Spleen (tissue), 11 donors: ENCODE results near the gene HMCN2. TPM values are rescaled to one million over a fixed set of nuclear protein-coding genes. Genes with fewer than 3 reads are reported as not detected.
"Not testable (repeated sequence)": the region's sequence is repeated elsewhere in the genome, so short reads cannot be mapped to it uniquely, and the experiment has no call there.

Experiments
- DNase-seq: peaks from one replicate; pipeline ENCODE4 v3.0.0-alpha.2; 2020
- H3K27ac ChIP-seq, 8 donors: fragments of 200-600 bp; sonication (generic) in 7 of 8; 1 replicate in 4 of 8; 2 replicates in 4 of 8; pipeline versions ENCODE4 v1.5.0 to v1.8.0; 2016 to 2021; ENCODE audit warnings: inconsistent platforms in 4 of 8, mild to moderate bottlenecking in 4 of 8, moderate library complexity in 1 of 8
- H3K27me3 ChIP-seq, 7 donors: fragments of 200-600 bp; sonication (generic) in 6 of 7; replicated peaks in 1 of 7; 1 replicate in 4 of 7; 2 replicates in 3 of 7; pipeline versions ENCODE4 v1.5.0 to v1.8.0; 2016 to 2021; ENCODE audit warnings: inconsistent platforms in 3 of 7, mild to moderate bottlenecking in 1 of 7
- H3K36me3 ChIP-seq, 6 donors: fragments of 200-600 bp; sonication (generic) in 5 of 6; 1 replicate in 4 of 6; 2 replicates in 2 of 6; pipeline versions ENCODE4 v1.5.0 to v1.8.0; 2016 to 2021; ENCODE audit warnings: inconsistent platforms in 2 of 6
- H3K4me1 ChIP-seq, 6 donors: fragments of 200-600 bp; sonication (generic) in 5 of 6; 1 replicate in 3 of 6; 2 replicates in 3 of 6; pipeline versions ENCODE4 v1.5.0 to v1.8.0; 2016 to 2021; ENCODE audit warnings: inconsistent platforms in 3 of 6
- H3K4me3 ChIP-seq, 8 donors: fragments of 200-600 bp; sonication (generic) in 7 of 8; 1 replicate in 4 of 8; 2 replicates in 4 of 8; pipeline versions ENCODE4 v1.5.0 to v1.8.0; 2016 to 2021; ENCODE audit warnings: inconsistent platforms in 4 of 8, mild to moderate bottlenecking in 4 of 8, moderate library complexity in 2 of 8
- H3K9me3 ChIP-seq, 8 donors: fragments of 200-600 bp; sonication (generic) in 7 of 8; 1 replicate in 4 of 8; 2 replicates in 4 of 8; pipeline versions ENCODE4 v1.5.0 to v1.8.0; 2016 to 2021; ENCODE audit warnings: inconsistent platforms in 4 of 8
- POLR2A ChIP-seq, 3 donors: fragments of 450-650 bp; IDR thresholded peaks; one replicate each; pipeline ENCODE4 v1.5.1; 2017; ENCODE audit warnings: antibody characterized with exemption in 3 of 3, mild to moderate bottlenecking in 1 of 3
- POLR2AphosphoS5 ChIP-seq, 3 donors: sonication (generic); formaldehyde crosslinking; IDR thresholded peaks; one replicate each; pipeline ENCODE4 v1.5.1; 2017; ENCODE audit warnings: antibody characterized with exemption in 3 of 3
- WGBS, 5 donors: extraction: QIAGEN DNeasy Blood & Tissue Kit in 3 of 5; methylation state at CpG; one replicate each; pipeline versions ENCODE4 v1.1.5 to v1.1.7; 2013 to 2018; 5-methylcytosine and 5-hydroxymethylcytosine counted together
- intact Hi-C: fragments of 100-400 bp; cut with DNase I; formaldehyde crosslinking; loops from one replicate; pipeline ENCODE4 v1.15.0; 2023; ENCODE audit warnings: low total_unique reads
- polyA plus RNA-seq, 3 donors: library from polyadenylated mRNA; stranded (reverse); fragments of 200-250 nt; gene quantifications; one replicate each; pipeline ENCODE4 v1.2.1, GENCODE V29; 2013
- total RNA-seq, 7 donors: library from RNA; depleted of rRNA in 3 of 7; stranded (reverse); fragments of >200 nt in 3 of 7; fragmentation: NEBNext Ultra II Directional in 4 of 7; extraction: Animal tissue kit (Norgen Biotek cat#: 25700) in 4 of 7; gene quantifications; one replicate each; pipeline versions ENCODE4 v1.1.0 to v1.2.1, GENCODE V29; 2016 to 2021
- TF ChIP-seq, protein P1 (sequence below), 11 experiments: fragments of 200-600 bp in 7 of 11; fragments of 450-650 bp in 4 of 11; sonication (generic) in 4 of 11; IDR thresholded peaks in 8 of 11; conservative IDR thresholded peaks in 3 of 11; 1 replicate in 7 of 11; 2 replicates in 4 of 11; pipeline versions ENCODE4 v1.4.0 to v1.8.0; 2016 to 2021; ENCODE audit warnings: antibody characterized with exemption in 11 of 11, inconsistent platforms in 4 of 11, mild to moderate bottlenecking in 1 of 11
- donor health status: healthy with polysubstance abuse.
- donor health status: DM: no; HTN: no; CAD: no; lungs with moderate emphysema.
- donor health status: DM: no; HTN: no; CAD: no.
- donor health status: Bipolar disorder and iron deficiency.
- donor health status: healthy.
- donor health status: DM: no; HTN: no; CAD: no.
- donor health status: DM: yes; HTN: yes; CAD: no.

The HMCN2 gene
- total and polyA plus RNA-seq, 10 donors = 0.09 to 1.9 (median 0.73) TPM

DNA sequence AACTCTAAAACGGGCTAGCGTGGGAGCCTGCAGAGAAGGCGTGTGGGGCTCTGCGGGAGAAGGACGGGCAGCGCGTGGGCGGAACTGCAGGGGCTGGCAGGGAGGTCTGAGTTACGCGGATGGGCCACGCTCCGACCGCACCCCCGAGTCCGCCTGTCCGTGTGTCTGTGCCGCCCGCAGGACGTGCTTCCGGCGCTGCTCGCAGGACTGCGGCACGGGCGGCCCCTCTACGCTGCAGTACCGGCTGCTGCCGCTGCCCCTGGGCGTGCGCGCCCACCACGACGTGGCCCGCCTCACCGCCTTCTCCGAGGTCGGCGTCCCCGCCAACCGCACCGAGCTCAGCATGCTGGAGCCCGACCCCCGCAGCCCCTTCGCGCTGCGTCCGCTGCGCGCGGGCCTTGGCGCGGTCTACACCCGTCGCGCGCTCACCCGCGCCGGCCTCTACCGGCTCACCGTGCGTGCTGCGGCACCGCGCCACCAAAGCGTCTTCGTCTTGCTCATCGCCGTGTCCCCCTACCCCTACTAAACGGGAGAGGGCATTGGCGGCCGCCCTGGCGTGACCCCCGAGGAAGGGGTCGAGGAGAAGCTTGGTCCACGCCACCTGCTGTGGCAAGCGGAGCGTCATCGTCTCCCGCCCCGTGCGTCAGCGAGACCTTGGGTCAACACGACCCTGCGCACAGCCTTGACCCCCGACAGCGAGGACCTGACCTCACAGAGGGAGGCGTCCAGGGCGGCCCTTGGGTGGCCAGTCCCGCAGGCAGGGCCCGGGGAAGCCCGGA, 167.8 kb downstream of the HMCN2 start:
- Histone ChIP-seq H3K27ac (no peak overlapping the region), H3K36me3 (no peaks in the 10 kb centered on the region), H3K4me1 (peaks cover 5 to 28% (median 12%) of the 10 kb centered on the region in 6 donors), H3K27me3 (peaks cover 5 to 98% (median 23%) of the 10 kb centered on the region in 7 donors), H3K9me3 (peaks cover 0 to 18% (median 7%) of the 10 kb centered on the region in 8 donors), H3K4me3 (peak overlapping the region in 7 of 8 donors; percentile 6 to 57 (median 29))
- intact Hi-C loops = no loop called here
- no peak for DNase-seq
- TF ChIP-seq POLR2A (IDR thresholded peaks at IDR 0.05) = no peak
- TF ChIP-seq POLR2AphosphoS5 (IDR thresholded peaks at IDR 0.05) = peak in 2 of 3 donors; percentile 34 to 61
- TF ChIP-seq, protein P1, sequence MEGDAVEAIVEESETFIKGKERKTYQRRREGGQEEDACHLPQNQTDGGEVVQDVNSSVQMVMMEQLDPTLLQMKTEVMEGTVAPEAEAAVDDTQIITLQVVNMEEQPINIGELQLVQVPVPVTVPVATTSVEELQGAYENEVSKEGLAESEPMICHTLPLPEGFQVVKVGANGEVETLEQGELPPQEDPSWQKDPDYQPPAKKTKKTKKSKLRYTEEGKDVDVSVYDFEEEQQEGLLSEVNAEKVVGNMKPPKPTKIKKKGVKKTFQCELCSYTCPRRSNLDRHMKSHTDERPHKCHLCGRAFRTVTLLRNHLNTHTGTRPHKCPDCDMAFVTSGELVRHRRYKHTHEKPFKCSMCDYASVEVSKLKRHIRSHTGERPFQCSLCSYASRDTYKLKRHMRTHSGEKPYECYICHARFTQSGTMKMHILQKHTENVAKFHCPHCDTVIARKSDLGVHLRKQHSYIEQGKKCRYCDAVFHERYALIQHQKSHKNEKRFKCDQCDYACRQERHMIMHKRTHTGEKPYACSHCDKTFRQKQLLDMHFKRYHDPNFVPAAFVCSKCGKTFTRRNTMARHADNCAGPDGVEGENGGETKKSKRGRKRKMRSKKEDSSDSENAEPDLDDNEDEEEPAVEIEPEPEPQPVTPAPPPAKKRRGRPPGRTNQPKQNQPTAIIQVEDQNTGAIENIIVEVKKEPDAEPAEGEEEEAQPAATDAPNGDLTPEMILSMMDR (IDR thresholded peaks at IDR 0.05 in 8 of 11, conservative IDR thresholded peaks at IDR 0.05 in 3 of 11) = peak; percentile 28 to 87 (median 71)
- WGBS, 5 donors = 6 to 19% (median 6%) methylated on average over 23 to 92 of the region's 92 CpGs

DNA sequence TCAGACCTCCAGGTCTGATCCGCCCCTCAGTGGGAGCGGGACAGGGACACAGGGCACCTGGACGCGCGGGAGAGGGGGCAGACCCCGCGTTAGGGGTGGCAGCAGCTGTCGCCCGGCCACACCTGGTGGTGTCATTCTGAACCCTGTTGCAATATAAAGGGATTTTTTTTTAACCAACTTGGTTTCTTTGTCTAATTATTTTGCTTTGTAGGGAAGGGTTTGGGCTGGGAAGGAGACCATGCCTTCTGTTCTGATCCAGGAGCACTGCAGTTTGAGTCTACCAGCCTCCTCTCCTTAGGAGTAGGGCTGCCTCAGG, 168.3 kb downstream of the HMCN2 start:
- H3K36me3 ChIP-seq = no peaks in the 10 kb centered on the region
- WGBS, 5 donors = 41 to 63% (median 47%) methylated on average over 8 to 9 of the region's 9 CpGs
- TF ChIP-seq, protein P1 (IDR thresholded peaks at IDR 0.05 in 8 of 11, conservative IDR thresholded peaks at IDR 0.05 in 3 of 11) = no peak
- TF ChIP-seq POLR2A (IDR thresholded peaks at IDR 0.05) (no peak), POLR2AphosphoS5 (IDR thresholded peaks at IDR 0.05) (no peak)
- H3K27ac ChIP-seq = no peak overlapping the region
- peaks cover 5 to 28% (median 12%) of the 10 kb centered on the region in 6 donors for H3K4me1 ChIP-seq
- H3K9me3 ChIP-seq = peaks cover 0 to 18% (median 7%) of the 10 kb centered on the region in 8 donors
- DNase-seq = no peak
- H3K4me3 ChIP-seq = peak overlapping the region in 2 of 8 donors; percentile 29 to 57
- H3K27me3 ChIP-seq = peaks cover 5 to 100% (median 23%) of the 10 kb centered on the region in 7 donors
- intact Hi-C loops = no loop called here

DNA sequence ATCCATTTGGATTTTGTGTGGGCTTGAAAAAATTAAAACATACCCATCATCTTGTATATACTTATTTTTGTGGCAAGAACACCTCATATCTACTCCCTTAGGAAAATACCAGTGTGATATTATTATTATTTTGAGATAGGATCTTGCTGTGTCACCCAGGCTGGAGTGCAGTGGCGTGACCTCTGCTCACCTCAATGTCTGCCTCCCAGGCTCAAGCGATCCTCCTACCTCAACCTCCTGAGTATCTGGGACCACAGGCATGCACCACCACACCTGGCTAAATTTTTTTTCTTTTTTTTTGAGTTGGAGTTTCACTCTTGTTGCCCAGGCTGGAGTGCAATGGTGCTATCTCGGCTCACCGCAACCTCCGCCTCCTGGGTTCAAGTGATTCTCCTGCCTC, 169.1 kb downstream of the HMCN2 start:
- H3K4me3 ChIP-seq, DNase-seq, H3K27ac ChIP-seq, H3K36me3 ChIP-seq, intact Hi-C loops: not testable (repeated sequence)
- WGBS, 5 donors = 87 to 96% (median 94%) methylated on average over 5 of the region's 5 CpGs
- H3K4me1 ChIP-seq = peaks cover 5 to 28% (median 12%) of the 10 kb centered on the region in 6 donors
- peaks cover 5 to 100% (median 23%) of the 10 kb centered on the region in 7 donors for H3K27me3 ChIP-seq
- H3K9me3 ChIP-seq = peaks cover 0 to 18% (median 7%) of the 10 kb centered on the region in 8 donors

DNA sequence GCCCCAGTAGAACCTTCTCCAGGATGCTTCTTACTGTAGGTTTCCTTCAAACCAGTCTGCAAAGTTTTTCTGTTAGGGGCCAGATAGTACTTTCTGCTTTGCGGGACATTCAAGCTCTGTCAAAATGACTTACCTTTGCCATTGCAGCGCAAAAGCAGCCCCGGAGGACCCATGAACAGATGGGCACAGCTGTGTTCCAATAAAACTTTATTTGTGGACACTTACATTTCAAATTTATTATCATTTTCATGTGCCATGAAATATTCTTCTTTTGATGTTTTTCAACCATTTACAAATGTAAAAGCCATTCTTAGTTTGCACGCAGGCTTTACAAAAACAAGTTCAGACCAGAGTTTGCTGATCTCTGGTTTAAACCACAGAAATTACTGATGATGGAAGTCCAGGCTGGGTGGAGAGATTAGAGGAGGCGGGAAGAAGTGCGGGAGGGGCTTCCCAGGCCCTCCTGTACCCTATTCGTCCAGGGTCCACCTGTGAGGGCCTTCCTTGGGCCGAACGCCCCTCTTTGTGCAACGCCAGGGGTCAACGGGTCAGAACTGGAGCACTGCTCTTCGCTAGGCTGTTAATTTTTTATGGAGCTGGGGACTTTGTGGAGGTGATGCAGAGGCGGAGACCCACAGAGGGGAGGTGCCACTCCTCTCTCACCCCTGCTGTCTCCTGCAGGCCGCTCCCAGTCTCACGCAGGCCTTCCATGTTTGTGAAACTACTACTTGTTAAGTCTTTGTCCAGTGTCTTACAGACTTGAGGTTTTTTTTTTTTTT, 171.6 kb downstream of the HMCN2 start:
- peaks cover 5 to 77% (median 23%) of the 10 kb centered on the region in 7 donors for H3K27me3 ChIP-seq
- no peak for DNase-seq
- 79 to 87% (median 82%) methylated on average over 15 of the region's 15 CpGs for WGBS, 5 donors
- no peaks in the 10 kb centered on the region for H3K36me3 ChIP-seq
- peaks cover 5 to 17% (median 12%) of the 10 kb centered on the region in 6 donors for H3K4me1 ChIP-seq
- H3K27ac ChIP-seq = no peak overlapping the region
- no peak overlapping the region for H3K4me3 ChIP-seq
- intact Hi-C loops = no loop called here
- H3K9me3 ChIP-seq = peaks cover 6 to 25% (median 22%) of the 10 kb centered on the region in 8 donors
- TF ChIP-seq POLR2A (IDR thresholded peaks at IDR 0.05) = no peak
- TF ChIP-seq, protein P1 (IDR thresholded peaks at IDR 0.05 in 8 of 11, conservative IDR thresholded peaks at IDR 0.05 in 3 of 11) = no peak
- no peak for TF ChIP-seq POLR2AphosphoS5 (IDR thresholded peaks at IDR 0.05)
